Transverse colon (tissue), 3 donors: ENCODE data around the gene CHPF.

Source experiments
- CTCF ChIP-seq, 5 experiments: fragments of 200-600 bp in 3 of 5; fragments of 450-650 bp in 2 of 5; sonication (generic) in 3 of 5; IDR thresholded peaks; 1 replicate in 2 of 5; 2 replicates in 3 of 5; pipeline ENCODE4 v1.5.1; 2016 to 2017; ENCODE audit warnings: antibody characterized with exemption in 5 of 5, inconsistent platforms in 3 of 5, mild to moderate bottlenecking in 2 of 5, moderate library complexity in 1 of 5
- EP300 ChIP-seq: sonication (generic); formaldehyde crosslinking; IDR thresholded peaks from one replicate; pipeline ENCODE4 v1.6.1; 2017; ENCODE audit warnings: antibody characterized with exemption, low read depth
- POLR2A ChIP-seq: fragments of 450-650 bp; IDR thresholded peaks from one replicate; pipeline ENCODE4 v1.6.1; 2016; ENCODE audit warnings: antibody characterized with exemption, mild to moderate bottlenecking, moderate library complexity

GRCh38 chr2:219548990-219549389, 5.4 kb upstream of the CHPF start:
- TF ChIP-seq POLR2A (no peak), CTCF (IDR thresholded peaks at IDR 0.05) (no peak), EP300 (no peak)
